ENCODE data around the gene IER2.

Gene IER2

GRCh38 chr19:13115936-13116281 is 34.3 kb upstream of the IER2 start:
- TF ChIP-seq, protein P1, sequence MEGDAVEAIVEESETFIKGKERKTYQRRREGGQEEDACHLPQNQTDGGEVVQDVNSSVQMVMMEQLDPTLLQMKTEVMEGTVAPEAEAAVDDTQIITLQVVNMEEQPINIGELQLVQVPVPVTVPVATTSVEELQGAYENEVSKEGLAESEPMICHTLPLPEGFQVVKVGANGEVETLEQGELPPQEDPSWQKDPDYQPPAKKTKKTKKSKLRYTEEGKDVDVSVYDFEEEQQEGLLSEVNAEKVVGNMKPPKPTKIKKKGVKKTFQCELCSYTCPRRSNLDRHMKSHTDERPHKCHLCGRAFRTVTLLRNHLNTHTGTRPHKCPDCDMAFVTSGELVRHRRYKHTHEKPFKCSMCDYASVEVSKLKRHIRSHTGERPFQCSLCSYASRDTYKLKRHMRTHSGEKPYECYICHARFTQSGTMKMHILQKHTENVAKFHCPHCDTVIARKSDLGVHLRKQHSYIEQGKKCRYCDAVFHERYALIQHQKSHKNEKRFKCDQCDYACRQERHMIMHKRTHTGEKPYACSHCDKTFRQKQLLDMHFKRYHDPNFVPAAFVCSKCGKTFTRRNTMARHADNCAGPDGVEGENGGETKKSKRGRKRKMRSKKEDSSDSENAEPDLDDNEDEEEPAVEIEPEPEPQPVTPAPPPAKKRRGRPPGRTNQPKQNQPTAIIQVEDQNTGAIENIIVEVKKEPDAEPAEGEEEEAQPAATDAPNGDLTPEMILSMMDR (IDR thresholded peaks at IDR 0.05; ENCODE audit: extremely low read depth, insufficient read depth, missing control alignments), result no peak
- no peak for DNase-seq (ENCODE audit: low spot score)
- in situ Hi-C loops (cut with MboI; ENCODE audit: low pct_unique_long_range_greater_than_20kb, low sequenced_read_pairs, unreplicated experiment), result no loop called here

- peak; percentile 94 for DNase-seq (ENCODE audit: low spot score)
- in situ Hi-C loops (cut with MboI; ENCODE audit: low pct_unique_long_range_greater_than_20kb, low sequenced_read_pairs, unreplicated experiment), result no loop called here
- TF ChIP-seq, protein P1 (IDR thresholded peaks at IDR 0.05; ENCODE audit: extremely low read depth, insufficient read depth, missing control alignments), result no peak
These were observed 33.7 kb upstream of the IER2 start, which contains the start of gene TRMT1 for GRCh38 chr19:13116282-13117175. Gene TRMT1 (minus strand): TSS chr19:13116740. CDS start chr19:13116399, 341 bp downstream.

DNA sequence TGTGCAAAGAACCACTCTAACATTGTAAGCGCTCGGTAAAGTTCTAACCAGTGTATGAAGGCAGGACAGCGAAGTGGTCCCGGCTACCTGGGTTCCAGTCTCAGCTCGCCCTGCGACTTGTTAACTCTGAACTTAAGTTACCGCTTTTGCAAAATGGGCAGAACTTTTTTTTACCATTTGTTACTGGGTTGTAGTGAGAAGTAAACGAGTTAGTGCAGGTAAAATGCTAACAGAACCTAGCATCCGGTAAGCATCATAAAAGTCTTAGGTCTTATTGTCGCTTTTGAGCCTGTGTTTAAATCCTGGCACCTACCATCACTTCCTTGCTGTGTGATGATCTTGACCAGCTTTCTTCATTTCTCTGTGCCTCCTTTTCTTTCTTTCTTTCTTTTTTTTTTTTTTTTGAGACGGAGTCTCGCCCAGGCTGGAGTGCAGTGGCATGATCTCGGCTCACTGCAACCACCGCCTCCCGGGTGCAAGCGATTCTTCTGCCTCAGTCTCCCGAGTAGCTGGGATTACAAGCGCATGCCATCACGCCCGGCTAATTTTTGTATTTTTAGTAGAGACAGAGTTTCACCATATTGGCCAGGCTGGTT is 32.9 kb upstream of the IER2 start:
- DNase-seq (ENCODE audit: low spot score), result no peak
- TF ChIP-seq, protein P1 (IDR thresholded peaks at IDR 0.05; ENCODE audit: extremely low read depth, insufficient read depth, missing control alignments), result no peak
- in situ Hi-C loops (cut with MboI; ENCODE audit: low pct_unique_long_range_greater_than_20kb, low sequenced_read_pairs, unreplicated experiment), result no loop called here

DNA sequence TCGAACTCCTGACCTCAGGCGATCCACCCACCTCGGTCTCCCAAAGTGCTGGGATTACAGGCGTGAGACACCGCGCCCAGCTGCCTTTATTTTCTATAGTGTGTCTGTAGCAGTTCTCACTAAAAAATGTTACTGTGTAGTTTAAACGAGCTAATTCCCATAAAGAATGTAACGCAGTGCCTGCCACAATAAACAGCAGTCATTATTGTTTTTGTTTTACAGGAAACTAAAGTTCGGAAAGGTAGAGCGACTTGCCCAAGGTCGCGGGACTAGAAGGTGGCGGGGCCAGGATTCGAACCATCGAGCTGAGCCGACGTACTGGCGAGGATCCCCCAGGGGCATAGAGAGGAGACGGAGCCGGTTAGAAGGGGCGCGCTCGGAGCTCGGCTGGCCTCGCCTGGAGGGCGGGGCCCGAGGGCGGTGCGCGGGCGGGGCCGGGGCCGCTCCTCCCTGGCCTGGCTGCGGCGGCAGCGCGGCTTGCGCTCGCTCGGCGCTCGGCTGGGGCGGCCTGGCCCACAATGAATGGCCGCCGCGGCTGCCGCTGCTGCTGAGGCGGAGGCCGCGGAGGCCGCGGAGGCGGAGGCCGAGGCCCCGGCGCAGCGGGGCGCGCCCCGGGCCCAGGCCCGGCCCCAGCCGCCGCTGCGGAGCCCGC is 32.3 kb upstream of the IER2 start, which contains the start of gene NACC1:
TSS of gene NACC1 (plus strand) at position 493 of the 652 bp plus-strand sequence. CDS start 16,944 bp downstream, outside the sequence.
- in situ Hi-C loops (cut with MboI; ENCODE audit: low pct_unique_long_range_greater_than_20kb, low sequenced_read_pairs, unreplicated experiment), result no loop called here
- TF ChIP-seq, protein P1 (IDR thresholded peaks at IDR 0.05; ENCODE audit: extremely low read depth, insufficient read depth, missing control alignments), result no peak
- peak; percentile 99 for DNase-seq (ENCODE audit: low spot score)

DNA sequence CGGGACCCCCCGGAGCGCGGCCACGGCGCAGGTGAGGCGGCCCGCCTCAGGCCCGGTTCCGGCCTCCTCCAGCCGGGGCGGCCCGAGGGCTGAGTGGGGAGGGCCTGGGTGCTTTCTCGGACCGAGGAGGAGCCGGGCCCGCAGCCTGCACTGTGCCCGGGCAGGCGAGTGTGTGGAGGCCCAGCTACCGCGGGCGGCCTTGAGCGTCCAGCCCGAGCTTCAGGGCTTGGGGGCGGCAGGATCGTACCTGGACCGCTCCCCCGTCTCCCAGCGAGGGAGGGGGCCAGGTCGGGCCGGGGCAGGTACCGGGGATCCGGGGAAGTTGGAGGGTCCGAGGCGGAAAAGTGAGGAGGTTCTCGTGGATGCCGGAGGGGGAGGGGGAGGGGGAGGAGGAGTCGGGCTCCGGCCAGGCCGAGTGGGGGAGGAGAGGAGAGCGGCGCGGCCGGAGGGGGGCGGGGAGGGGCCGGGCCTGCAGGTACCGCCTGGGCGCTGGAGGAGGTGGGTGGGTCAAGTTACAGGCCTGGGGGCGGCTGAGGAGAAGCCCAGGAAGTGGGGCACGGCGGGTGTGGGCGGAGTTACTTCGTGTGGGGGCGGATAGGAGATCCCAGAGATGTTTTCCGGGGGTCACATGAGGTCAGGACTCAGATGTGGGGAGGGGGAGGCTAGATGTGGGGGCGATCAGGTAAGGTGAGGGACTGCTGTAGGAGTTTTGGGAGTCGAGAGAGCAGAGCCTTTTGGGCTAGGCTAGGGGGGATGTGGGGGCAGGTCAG is 31.6 kb upstream of the IER2 start:
- in situ Hi-C loops (cut with MboI; ENCODE audit: low pct_unique_long_range_greater_than_20kb, low sequenced_read_pairs, unreplicated experiment), result no loop called here
- peak; percentile 77 for DNase-seq (ENCODE audit: low spot score)
- TF ChIP-seq, protein P1 (IDR thresholded peaks at IDR 0.05; ENCODE audit: extremely low read depth, insufficient read depth, missing control alignments), result no peak

DNA sequence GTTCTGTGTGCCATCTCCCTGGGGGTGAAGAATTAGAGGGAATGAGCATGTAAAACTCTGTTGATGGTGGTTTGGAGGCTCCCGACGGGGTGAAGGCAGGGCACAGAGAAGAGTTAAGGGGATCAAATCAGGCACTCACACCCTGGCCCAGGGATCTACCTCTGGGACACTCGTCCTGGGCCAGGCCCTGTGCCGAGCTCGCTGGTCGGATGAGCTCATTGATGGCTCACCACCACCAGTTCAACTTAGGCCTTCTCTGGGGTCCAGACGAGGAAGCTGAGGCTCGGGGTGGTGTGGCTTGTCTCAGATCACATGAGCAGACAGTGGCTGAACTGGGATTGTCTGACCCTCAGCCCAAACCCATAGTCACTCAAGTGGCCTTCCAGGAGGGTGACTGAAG is 30.6 kb upstream of the IER2 start:
- in situ Hi-C loops (cut with MboI; ENCODE audit: low pct_unique_long_range_greater_than_20kb, low sequenced_read_pairs, unreplicated experiment), result no loop called here
- no peak for DNase-seq (ENCODE audit: low spot score)
- TF ChIP-seq, protein P1 (IDR thresholded peaks at IDR 0.05; ENCODE audit: extremely low read depth, insufficient read depth, missing control alignments), result no peak
